DMS153 treated with DMSO at 0.1 percent for 48 hours (cell line): ENCODE measurements around the gene SH3TC1.
A peak's percentile ranks its signal among the peaks of the same experiment; 100 is the strongest.

Source experiments
- DNase-seq: peaks from one replicate; lab custom pipeline; 2025; ENCODE audit not compliant: unreplicated experiment; lab: John Stamatoyannopoulos, UW

Gene SH3TC1

GRCh38 chr4:8198206-8198905, 734 bp upstream of the SH3TC1 start:
- no peak for DNase-seq

GRCh38 chr4:8199594-8200301, 658 bp downstream of the SH3TC1 start:
- no peak for DNase-seq

GRCh38 chr4:8200302-8200975, 1.3 kb downstream of the SH3TC1 start:
- DNase-seq, result no peak

GRCh38 chr4:8201321-8201781, 2.3 kb downstream of the SH3TC1 start:
- DNase-seq, result no peak

- DNase-seq, result no peak
These were observed 3.3 kb downstream of the SH3TC1 start for GRCh38 chr4:8202108-8203051.

GRCh38 chr4:8203052-8203401, 3.9 kb downstream of the SH3TC1 start:
- DNase-seq, result no peak

- DNase-seq, result no peak
These were observed 4.7 kb downstream of the SH3TC1 start for GRCh38 chr4:8203817-8204216.

- DNase-seq, result no peak
These were observed 5.6 kb downstream of the SH3TC1 start for GRCh38 chr4:8204576-8205227.

- DNase-seq, result no peak
These were observed 6.2 kb downstream of the SH3TC1 start for GRCh38 chr4:8205241-8205707.

GRCh38 chr4:8205749-8206611, 6.9 kb downstream of the SH3TC1 start:
- peak; percentile 28 for DNase-seq

- no peak for DNase-seq
These were observed 8.2 kb downstream of the SH3TC1 start for GRCh38 chr4:8207314-8207713.

GRCh38 chr4:8208565-8208964, 9.5 kb downstream of the SH3TC1 start:
- DNase-seq, result no peak

GRCh38 chr4:8209181-8209874, 10.2 kb downstream of the SH3TC1 start:
- DNase-seq, result no peak

- no peak for DNase-seq
These were observed 10.9 kb downstream of the SH3TC1 start for GRCh38 chr4:8210010-8210409.

GRCh38 chr4:8210616-8211015, 11.5 kb downstream of the SH3TC1 start:
- DNase-seq, result no peak

GRCh38 chr4:8211251-8211650, 12.2 kb downstream of the SH3TC1 start:
- no peak for DNase-seq

GRCh38 chr4:8211737-8212581, 12.9 kb downstream of the SH3TC1 start:
- DNase-seq, result no peak

- no peak for DNase-seq
These were observed 13.5 kb downstream of the SH3TC1 start for GRCh38 chr4:8212622-8213021.
